LNCaP clone FGC (cell line): ENCODE data around the gene UBA6.

Source experiments
- DNase-seq: peaks from one replicate; pipeline ENCODE4 v3.0.0-alpha.2; 2011; ENCODE audit warnings: low read depth
- H3K4me3 ChIP-seq: 2 replicates; pipeline ENCODE4 v1.5.1; 2011; ENCODE audit warnings: mild to moderate bottlenecking, low read depth, low read length, control low read depth
- CTCF ChIP-seq: IDR thresholded peaks from 2 replicates; pipeline ENCODE4 v1.5.1; 2012; ENCODE audit warnings: mild to moderate bottlenecking; ENCODE audit not compliant: control insufficient read depth, insufficient read depth; ENCODE audit errors: extremely low read depth

Gene UBA6

GRCh38 chr4:67635331-67635730 is 65.6 kb downstream of the UBA6 start:
- DNase-seq: no peak
- TF ChIP-seq CTCF: no peak

GRCh38 chr4:67634741-67635140 is 66.2 kb downstream of the UBA6 start:
- DNase-seq: peak; percentile 6
- no peak overlapping the region for H3K4me3 ChIP-seq
- TF ChIP-seq CTCF: no peak

More at GRCh38 chr4:67635331-67635730, 65.6 kb downstream of the UBA6 start:
- H3K4me3 ChIP-seq: no peak overlapping the region

GRCh38 chr4:67632492-67632891 is 68.5 kb downstream of the UBA6 start:
- DNase-seq: no peak
- no peak overlapping the region for H3K4me3 ChIP-seq
- TF ChIP-seq CTCF: no peak

GRCh38 chr4:67624939-67625338 is 76.0 kb downstream of the UBA6 start:
- H3K4me3 ChIP-seq: no peak overlapping the region
- TF ChIP-seq CTCF: peak; percentile 30; the same call in 1 of the 2 replicates
- peak; percentile 34 for DNase-seq

- H3K4me3 ChIP-seq: no peak overlapping the region
- peak; percentile 74 for DNase-seq
- TF ChIP-seq CTCF: no peak
Observed at GRCh38 chr4:67616478-67616877, 84.5 kb downstream of the UBA6 start.

GRCh38 chr4:67615119-67615518 is 85.8 kb downstream of the UBA6 start:
- no peak overlapping the region for H3K4me3 ChIP-seq
- no peak for TF ChIP-seq CTCF
- DNase-seq: no peak

GRCh38 chr4:67614186-67614585 is 86.8 kb downstream of the UBA6 start:
- no peak for TF ChIP-seq CTCF
- DNase-seq: no peak

More at GRCh38 chr4:67614186-67614585, 86.8 kb downstream of the UBA6 start:
- H3K4me3 ChIP-seq: no peak overlapping the region
